ENCODE measurements around the gene RBM20. TPM values are rescaled to one million over a fixed set of nuclear protein-coding genes. Genes with fewer than 3 reads are reported as not detected.

RBM20 gene
- total and polyA plus RNA-seq, 2 experiments from 2014 or later = 0.05 to 0.17 TPM

DNA sequence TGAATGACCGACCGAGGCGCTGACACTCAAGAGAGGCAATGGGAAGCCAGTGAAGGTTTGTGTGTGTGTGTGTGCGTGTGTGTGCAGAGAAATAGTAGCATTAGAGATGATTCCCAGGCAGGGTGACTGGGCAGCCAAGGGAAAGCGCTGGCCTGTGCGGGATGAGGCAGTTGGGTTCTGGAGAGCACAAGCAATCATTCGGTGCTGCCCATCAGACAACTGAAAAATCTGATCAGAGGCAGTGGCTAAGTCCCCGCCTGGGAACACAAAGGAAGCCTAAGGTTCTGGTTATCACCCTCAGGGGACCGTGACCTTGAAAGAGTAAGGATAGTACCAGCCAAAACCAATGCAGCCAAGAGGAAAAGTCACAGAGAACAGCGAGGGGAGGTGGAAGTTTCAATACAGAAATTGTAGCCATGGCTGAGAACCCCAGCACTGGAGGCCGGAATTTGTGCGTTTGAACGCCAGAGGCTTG lies 226.7 kb downstream of the RBM20 start (continued):
- TF ChIP-seq EZH2 (IDR thresholded peaks at IDR 0.05; ENCODE audit: low read depth, unreplicated experiment) = no peak
- no peak for TF ChIP-seq JUNB (IDR thresholded peaks at IDR 0.05; ENCODE audit: unreplicated experiment)

DNA sequence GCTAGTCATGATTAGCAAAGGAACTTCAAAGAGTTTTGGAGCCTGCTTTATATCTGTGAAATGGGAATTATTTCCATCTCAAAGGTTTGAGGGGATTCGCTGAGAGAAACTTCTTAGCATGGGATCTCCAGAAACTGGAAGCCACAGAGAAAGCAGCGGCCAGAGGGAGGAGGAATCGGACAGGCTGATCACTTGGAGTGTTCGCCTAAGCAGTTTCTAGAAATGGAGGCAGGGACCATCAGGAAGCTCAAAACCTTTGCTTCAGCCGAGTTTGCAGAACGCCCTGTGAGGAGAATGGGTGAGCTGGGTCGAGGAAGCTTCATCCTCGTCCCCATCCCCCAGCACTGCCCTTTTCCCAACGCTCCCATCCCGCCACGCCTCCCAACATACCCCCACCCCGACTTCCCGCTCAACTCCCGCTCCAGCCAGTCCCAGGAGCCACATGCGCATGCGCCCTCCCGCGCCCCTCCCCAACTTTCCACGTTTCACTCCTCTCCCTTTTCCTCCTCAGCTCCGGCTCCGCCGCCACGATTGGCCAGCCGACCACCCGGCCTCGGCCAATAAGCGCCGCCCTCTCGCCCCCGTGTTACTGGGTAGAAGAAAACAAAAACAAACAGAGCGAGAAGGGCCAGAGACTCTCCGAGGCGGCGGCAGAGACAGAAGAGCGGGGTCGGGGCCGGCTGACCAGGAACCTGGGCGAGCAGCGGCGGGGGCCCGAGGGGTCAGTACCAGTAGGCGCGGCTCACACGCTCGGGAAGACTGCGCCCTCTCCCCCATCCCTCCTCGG lies 227.4 kb downstream of the RBM20 start, which contains the start of gene PDCD4:
PDCD4 (plus strand) TSS at position 631 of the 787 bp plus-strand sequence. CDS start 4,100 bp downstream, outside the sequence.
- peak within 1 kb of the TSS; percentile 86 for H2AFZ ChIP-seq
- Mint-ChIP-seq H3K27ac (peak within 1 kb of the TSS; percentile 94), H3K36me3 (ENCODE audit: low read depth) (no peaks in the 10 kb centered on the region; the same call in 2 of the 3 replicates), H3K4me3 (peak within 1 kb of the TSS; percentile 90), H3K27me3 (ENCODE audit: insufficient read depth, low read depth, poor library complexity) (peaks cover 6% of the 10 kb centered on the region), H3K4me1 (peaks cover 25% of the 10 kb centered on the region), H3K9me3 (no peaks in the 10 kb centered on the region)
- ATAC-seq = peak; percentile 84
- DNase-seq (ENCODE audit: low spot score) = peak; percentile 99
- TF ChIP-seq POLR2AphosphoS5 (IDR thresholded peaks at IDR 0.05; ENCODE audit: low read depth) (peak; percentile 54; the same call in 1 of the 2 replicates), JUNB (IDR thresholded peaks at IDR 0.05; ENCODE audit: unreplicated experiment) (no peak)
- TF ChIP-seq, protein P1, sequence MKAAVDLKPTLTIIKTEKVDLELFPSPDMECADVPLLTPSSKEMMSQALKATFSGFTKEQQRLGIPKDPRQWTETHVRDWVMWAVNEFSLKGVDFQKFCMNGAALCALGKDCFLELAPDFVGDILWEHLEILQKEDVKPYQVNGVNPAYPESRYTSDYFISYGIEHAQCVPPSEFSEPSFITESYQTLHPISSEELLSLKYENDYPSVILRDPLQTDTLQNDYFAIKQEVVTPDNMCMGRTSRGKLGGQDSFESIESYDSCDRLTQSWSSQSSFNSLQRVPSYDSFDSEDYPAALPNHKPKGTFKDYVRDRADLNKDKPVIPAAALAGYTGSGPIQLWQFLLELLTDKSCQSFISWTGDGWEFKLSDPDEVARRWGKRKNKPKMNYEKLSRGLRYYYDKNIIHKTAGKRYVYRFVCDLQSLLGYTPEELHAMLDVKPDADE (IDR thresholded peaks at IDR 0.05) = no peak
- H3K27ac ChIP-seq (ENCODE audit: low read depth) = peak within 1 kb of the TSS; percentile 95
- no peaks in the 10 kb centered on the region for H3F3A ChIP-seq (replicated peaks; ENCODE audit: low read depth)
- no peaks in the 10 kb centered on the region for H4K20me1 ChIP-seq (replicated peaks; ENCODE audit: insufficient read depth)
- peak within 1 kb of the TSS; percentile 82 for H3K4me2 ChIP-seq
- peaks cover 13% of the 10 kb centered on the region for H3K79me2 ChIP-seq (replicated peaks; ENCODE audit: insufficient read depth)
- no peaks in the 10 kb centered on the region for H3K27me3 ChIP-seq (ENCODE audit: insufficient read depth)
- no peaks in the 10 kb centered on the region for H3K9me2 ChIP-seq (ENCODE audit: insufficient read depth)
- H3K4me3 ChIP-seq = peak within 1 kb of the TSS; percentile 61
- H3K36me3 ChIP-seq (ENCODE audit: insufficient read depth) = no peaks in the 10 kb centered on the region
- peaks cover 22% of the 10 kb centered on the region for H3K4me1 ChIP-seq (ENCODE audit: insufficient read depth)

DNA sequence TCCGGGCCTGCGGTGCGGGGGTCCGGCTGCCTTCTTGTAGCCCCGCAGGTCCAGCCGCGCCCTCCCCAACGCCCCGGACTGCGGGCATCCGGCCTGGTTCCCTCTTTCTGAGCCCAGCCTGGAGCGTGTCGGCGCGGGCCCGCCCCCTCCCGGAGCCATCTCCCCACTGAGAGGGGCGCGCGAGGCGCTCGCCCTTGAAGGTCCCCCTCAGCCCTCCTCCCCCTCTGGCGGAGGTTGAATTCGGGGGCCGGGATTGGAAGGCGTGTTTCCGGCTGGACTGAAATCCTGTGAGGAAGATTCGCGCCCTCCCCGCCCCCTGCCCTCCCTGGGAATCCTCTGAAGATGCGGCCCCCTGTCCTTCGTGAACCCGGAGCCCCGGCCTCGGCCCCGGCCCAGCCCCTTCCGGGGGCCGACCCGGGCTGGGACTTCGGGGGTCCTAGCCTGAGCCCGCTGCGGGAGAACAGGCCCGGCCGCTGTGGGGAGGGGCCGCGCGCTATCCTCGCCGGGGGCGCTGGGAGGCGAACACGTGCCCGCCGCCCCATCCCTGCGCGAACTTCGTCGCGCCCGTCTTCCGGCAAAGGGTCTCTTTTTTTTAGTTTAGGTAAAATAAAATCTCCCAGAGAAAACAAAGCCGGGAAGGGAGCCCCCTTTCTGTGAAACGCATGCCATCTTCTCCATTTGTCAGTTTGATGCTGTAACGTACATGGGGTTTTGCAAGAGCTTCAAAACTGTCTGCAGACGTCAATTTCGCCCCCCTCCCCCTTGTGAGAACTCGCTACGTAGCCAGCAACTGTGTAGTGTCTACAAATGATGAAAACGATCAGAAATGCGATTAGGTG lies 228.2 kb downstream of the RBM20 start:
- H3K4me1 Mint-ChIP-seq = peaks cover 25% of the 10 kb centered on the region
- TF ChIP-seq, protein P1 (IDR thresholded peaks at IDR 0.05) = no peak; the same call in 1 of the 2 replicates
- TF ChIP-seq, protein P2, sequence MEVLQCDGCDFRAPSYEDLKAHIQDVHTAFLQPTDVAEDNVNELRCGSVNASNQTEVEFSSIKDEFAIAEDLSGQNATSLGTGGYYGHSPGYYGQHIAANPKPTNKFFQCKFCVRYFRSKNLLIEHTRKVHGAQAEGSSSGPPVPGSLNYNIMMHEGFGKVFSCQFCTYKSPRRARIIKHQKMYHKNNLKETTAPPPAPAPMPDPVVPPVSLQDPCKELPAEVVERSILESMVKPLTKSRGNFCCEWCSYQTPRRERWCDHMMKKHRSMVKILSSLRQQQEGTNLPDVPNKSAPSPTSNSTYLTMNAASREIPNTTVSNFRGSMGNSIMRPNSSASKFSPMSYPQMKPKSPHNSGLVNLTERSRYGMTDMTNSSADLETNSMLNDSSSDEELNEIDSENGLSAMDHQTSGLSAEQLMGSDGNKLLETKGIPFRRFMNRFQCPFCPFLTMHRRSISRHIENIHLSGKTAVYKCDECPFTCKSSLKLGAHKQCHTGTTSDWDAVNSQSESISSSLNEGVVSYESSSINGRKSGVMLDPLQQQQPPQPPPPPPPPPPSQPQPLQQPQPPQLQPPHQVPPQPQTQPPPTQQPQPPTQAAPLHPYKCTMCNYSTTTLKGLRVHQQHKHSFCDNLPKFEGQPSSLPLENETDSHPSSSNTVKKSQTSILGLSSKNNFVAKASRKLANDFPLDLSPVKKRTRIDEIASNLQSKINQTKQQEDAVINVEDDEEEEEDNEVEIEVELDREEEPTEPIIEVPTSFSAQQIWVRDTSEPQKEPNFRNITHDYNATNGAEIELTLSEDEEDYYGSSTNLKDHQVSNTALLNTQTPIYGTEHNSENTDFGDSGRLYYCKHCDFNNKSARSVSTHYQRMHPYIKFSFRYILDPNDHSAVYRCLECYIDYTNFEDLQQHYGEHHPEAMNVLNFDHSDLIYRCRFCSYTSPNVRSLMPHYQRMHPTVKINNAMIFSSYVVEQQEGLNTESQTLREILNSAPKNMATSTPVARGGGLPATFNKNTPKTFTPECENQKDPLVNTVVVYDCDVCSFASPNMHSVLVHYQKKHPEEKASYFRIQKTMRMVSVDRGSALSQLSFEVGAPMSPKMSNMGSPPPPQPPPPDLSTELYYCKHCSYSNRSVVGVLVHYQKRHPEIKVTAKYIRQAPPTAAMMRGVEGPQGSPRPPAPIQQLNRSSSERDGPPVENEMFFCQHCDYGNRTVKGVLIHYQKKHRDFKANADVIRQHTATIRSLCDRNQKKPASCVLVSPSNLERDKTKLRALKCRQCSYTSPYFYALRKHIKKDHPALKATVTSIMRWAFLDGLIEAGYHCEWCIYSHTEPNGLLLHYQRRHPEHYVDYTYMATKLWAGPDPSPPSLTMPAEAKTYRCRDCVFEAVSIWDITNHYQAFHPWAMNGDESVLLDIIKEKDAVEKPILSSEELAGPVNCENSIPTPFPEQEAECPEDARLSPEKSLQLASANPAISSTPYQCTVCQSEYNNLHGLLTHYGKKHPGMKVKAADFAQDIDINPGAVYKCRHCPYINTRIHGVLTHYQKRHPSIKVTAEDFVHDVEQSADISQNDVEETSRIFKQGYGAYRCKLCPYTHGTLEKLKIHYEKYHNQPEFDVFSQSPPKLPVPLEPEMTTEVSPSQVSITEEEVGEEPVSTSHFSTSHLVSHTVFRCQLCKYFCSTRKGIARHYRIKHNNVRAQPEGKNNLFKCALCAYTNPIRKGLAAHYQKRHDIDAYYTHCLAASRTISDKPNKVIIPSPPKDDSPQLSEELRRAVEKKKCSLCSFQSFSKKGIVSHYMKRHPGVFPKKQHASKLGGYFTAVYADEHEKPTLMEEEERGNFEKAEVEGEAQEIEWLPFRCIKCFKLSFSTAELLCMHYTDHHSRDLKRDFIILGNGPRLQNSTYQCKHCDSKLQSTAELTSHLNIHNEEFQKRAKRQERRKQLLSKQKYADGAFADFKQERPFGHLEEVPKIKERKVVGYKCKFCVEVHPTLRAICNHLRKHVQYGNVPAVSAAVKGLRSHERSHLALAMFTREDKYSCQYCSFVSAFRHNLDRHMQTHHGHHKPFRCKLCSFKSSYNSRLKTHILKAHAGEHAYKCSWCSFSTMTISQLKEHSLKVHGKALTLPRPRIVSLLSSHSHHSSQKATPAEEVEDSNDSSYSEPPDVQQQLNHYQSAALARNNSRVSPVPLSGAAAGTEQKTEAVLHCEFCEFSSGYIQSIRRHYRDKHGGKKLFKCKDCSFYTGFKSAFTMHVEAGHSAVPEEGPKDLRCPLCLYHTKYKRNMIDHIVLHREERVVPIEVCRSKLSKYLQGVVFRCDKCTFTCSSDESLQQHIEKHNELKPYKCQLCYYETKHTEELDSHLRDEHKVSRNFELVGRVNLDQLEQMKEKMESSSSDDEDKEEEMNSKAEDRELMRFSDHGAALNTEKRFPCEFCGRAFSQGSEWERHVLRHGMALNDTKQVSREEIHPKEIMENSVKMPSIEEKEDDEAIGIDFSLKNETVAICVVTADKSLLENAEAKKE (CRISPR knock-in tag; IDR thresholded peaks at IDR 0.05) = no peak
- TF ChIP-seq ZNF331 (CRISPR knock-in tag; IDR thresholded peaks at IDR 0.05; ENCODE audit: low read depth) (no peak), CREB1 (CRISPR knock-in tag; IDR thresholded peaks at IDR 0.05; ENCODE audit: low read depth) (peak; percentile 30; the same call in 1 of the 2 replicates)

More for the DNA sequence above, 228.2 kb downstream of the RBM20 start:
- peak overlapping the region; percentile 61 for H3K4me3 ChIP-seq
- Mint-ChIP-seq H3K4me3 (peak overlapping the region; percentile 90), H3K27ac (peak overlapping the region; percentile 94), H3K36me3 (ENCODE audit: low read depth) (no peaks in the 10 kb centered on the region; the same call in 2 of the 3 replicates), H3K27me3 (ENCODE audit: insufficient read depth, low read depth, poor library complexity) (peaks cover 6% of the 10 kb centered on the region), H3K9me3 (no peaks in the 10 kb centered on the region)
- DNase-seq (ENCODE audit: low spot score) = peak; percentile 87
- H3K36me3 ChIP-seq (ENCODE audit: insufficient read depth) = no peaks in the 10 kb centered on the region
- H3K27me3 ChIP-seq (ENCODE audit: insufficient read depth) = no peaks in the 10 kb centered on the region
- peak overlapping the region; percentile 77 for H2AFZ ChIP-seq
- no peaks in the 10 kb centered on the region for H3F3A ChIP-seq (replicated peaks; ENCODE audit: low read depth)
- no peaks in the 10 kb centered on the region for H4K20me1 ChIP-seq (replicated peaks; ENCODE audit: insufficient read depth)
- ATAC-seq = peak; percentile 75
- peak overlapping the region; percentile 80 for H3K4me2 ChIP-seq
- peaks cover 13% of the 10 kb centered on the region for H3K79me2 ChIP-seq (replicated peaks; ENCODE audit: insufficient read depth)
- no peaks in the 10 kb centered on the region for H3K9me2 ChIP-seq (ENCODE audit: insufficient read depth)
- H3K4me1 ChIP-seq (ENCODE audit: insufficient read depth) = peaks cover 22% of the 10 kb centered on the region
- peak overlapping the region; percentile 84 for H3K27ac ChIP-seq (ENCODE audit: low read depth)

Measured in GM23338 (cell line).